GM12891 (cell line): ENCODE results near the gene MYH6.

Source experiments
- POLR2A ChIP-seq: IDR thresholded peaks from 2 replicates; pipeline ENCODE4 v1.6.1; 2011; ENCODE audit warnings: low read depth, low read length, control low read depth
- TAF1 ChIP-seq: IDR thresholded peaks from 2 replicates; pipeline ENCODE4 v1.6.1; 2011; ENCODE audit warnings: low read depth, low read length, control low read depth

DNA sequence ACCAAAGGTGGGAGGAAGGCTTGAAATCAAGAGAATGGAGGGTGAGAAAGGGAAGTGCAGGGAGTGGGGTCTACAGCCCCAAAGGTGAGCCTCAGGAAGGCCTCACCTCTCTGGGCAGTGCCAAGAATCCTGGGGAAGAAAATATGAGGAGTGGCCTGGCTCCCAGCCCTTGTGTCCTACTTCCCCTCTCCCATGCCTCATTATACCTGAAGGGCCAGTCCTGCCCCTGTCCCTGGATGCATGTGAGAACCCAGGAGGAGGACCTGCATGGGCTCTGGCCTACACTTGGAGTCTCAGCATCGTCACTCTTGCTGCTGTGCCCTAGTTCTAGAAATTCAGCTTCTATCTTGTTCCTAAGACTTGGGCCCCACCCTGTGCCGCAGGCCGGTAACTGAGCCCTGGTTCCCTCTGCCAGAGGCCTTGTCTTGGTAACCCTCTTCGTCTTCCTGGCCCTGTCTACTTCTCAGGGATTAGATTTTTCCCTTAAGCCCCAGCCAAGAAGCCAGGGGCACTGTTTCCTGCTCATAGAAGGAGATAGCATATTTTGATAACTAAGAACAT is 38.3 kb upstream of the MYH6 start:
- TF ChIP-seq POLR2A (no peak), TAF1 (no peak)
